Left lung (tissue), 10 donors: ENCODE measurements around the gene GLT6D1. TPM values are rescaled to one million over a fixed set of nuclear protein-coding genes. Genes with fewer than 3 reads are reported as not detected.

ENCODE experiments used
- ATAC-seq: fragments of 200-7000 bp; cut with Tn5 transposase; one replicate; pipeline ENCODE4 v1.9.1; 2020; ENCODE audit warnings: moderate library complexity
- DNase-seq, 4 donors: peaks; one replicate each; pipeline ENCODE4 v3.0.0-alpha.2; 2013 to 2020
- H3K27ac ChIP-seq, 2 donors: fragments of 200-600 bp; sonication (generic) in 1 of 2; one replicate each; pipeline versions ENCODE4 v1.5.0 to v1.8.0; 2020 to 2021
- H3K27me3 ChIP-seq, 2 donors: fragments of 200-600 bp; sonication (generic) in 1 of 2; one replicate each; pipeline versions ENCODE4 v1.5.0 to v1.8.0; 2020 to 2021
- H3K36me3 ChIP-seq, 2 donors: fragments of 200-600 bp; sonication (generic) in 1 of 2; one replicate each; pipeline versions ENCODE4 v1.5.0 to v1.8.0; 2020 to 2021
- H3K4me1 ChIP-seq, 2 donors: fragments of 200-600 bp; one replicate each; pipeline ENCODE4 v1.8.0; 2021
- H3K4me3 ChIP-seq, 2 donors: fragments of 200-600 bp; sonication (generic) in 1 of 2; one replicate each; pipeline versions ENCODE4 v1.5.0 to v1.8.0; 2020 to 2021; ENCODE audit warnings: mild to moderate bottlenecking in 1 of 2
- H3K9me3 ChIP-seq, 2 donors: fragments of 200-600 bp; sonication (generic) in 1 of 2; one replicate each; pipeline versions ENCODE4 v1.5.0 to v1.8.0; 2020 to 2021
- intact Hi-C, 2 donors: fragments of 100-400 bp; cut with DNase I; formaldehyde crosslinking; loops; one replicate each; pipeline versions ENCODE4 v1.11.2 to v1.14.2; 2022
- polyA plus RNA-seq, 6 donors: library from polyadenylated mRNA; unstranded; fragments of 120-200 nt; gene quantifications; one replicate each; pipeline ENCODE4 v1.2.1, GENCODE V29; 2013; ENCODE audit not compliant: insufficient read length in 6 of 6
- total RNA-seq, 2 donors: library from RNA; stranded (reverse); fragmentation: NEBNext Ultra II Directional; extraction: Animal tissue kit (Norgen Biotek cat#: 25700); gene quantifications; one replicate each; pipeline ENCODE4 v1.2.1, GENCODE V29; 2021
- TF ChIP-seq, protein P1 (sequence below), 2 donors: fragments of 200-600 bp; sonication (generic) in 1 of 2; IDR thresholded peaks; one replicate each; pipeline versions ENCODE4 v1.5.0 to v1.8.0; 2021; ENCODE audit warnings: antibody characterized with exemption in 2 of 2
- donor health status: DM: no; HTN: yes; CAD: no.
- donor health status: DM: no; HTN: no; CAD: no.

Gene GLT6D1
- total and polyA plus RNA-seq, 8 donors = not detected

DNA sequence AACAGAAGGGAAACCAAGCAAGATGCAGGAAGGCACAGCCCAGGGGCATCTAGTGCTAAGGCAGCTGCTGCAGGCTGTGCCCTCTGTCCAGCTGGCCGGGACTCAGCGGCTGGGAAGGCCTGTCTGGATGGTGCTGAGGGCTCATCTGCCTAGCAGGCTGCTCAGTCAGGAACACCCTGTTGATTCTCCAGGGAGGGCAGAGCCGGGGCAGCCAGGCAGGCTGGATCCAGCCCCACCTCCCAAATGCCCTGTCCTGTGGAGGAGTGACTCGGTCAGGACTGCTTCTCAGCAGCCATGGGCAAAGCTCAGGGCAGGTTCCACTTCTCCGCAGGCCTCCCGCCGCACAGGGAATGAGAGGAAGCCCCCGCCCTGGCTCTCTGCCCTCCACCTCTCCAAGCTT, 16.0 kb upstream of the GLT6D1 start:
- ATAC-seq (no peak), DNase-seq (no peak)
- intact Hi-C loops = no loop called here
- H3K9me3 ChIP-seq = no peaks in the 10 kb centered on the region
- H3K27me3 ChIP-seq = peaks cover 0 to 14% of the 10 kb centered on the region in 2 donors
- H3K27ac ChIP-seq = no peak overlapping the region
- no peaks in the 10 kb centered on the region for H3K4me1 ChIP-seq
- TF ChIP-seq, protein P1, sequence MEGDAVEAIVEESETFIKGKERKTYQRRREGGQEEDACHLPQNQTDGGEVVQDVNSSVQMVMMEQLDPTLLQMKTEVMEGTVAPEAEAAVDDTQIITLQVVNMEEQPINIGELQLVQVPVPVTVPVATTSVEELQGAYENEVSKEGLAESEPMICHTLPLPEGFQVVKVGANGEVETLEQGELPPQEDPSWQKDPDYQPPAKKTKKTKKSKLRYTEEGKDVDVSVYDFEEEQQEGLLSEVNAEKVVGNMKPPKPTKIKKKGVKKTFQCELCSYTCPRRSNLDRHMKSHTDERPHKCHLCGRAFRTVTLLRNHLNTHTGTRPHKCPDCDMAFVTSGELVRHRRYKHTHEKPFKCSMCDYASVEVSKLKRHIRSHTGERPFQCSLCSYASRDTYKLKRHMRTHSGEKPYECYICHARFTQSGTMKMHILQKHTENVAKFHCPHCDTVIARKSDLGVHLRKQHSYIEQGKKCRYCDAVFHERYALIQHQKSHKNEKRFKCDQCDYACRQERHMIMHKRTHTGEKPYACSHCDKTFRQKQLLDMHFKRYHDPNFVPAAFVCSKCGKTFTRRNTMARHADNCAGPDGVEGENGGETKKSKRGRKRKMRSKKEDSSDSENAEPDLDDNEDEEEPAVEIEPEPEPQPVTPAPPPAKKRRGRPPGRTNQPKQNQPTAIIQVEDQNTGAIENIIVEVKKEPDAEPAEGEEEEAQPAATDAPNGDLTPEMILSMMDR (IDR thresholded peaks at IDR 0.05) = no peak
- H3K36me3 ChIP-seq = no peaks in the 10 kb centered on the region
- H3K4me3 ChIP-seq = no peak overlapping the region

DNA sequence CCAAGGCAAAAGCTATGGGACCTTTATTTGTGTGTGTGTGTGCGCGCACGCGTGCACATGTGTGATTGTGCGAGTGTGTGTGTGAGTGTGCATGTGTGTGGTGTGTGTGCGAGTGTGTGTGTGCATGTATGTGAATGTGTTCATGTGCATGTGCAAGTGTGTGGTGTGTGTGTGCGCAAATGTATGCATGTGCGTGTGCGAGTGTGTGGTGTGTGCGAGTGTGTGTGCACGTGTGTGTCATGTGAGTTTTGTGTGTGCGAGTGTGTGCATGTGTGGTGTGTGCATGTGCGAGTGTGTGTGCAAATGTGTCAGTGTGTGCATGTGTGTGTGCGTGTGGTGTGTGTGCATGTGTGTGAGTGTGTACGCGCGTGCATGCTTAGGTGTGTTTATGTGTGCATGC, 11.1 kb upstream of the GLT6D1 start:
- ATAC-seq (no peak), DNase-seq (no peak)
- TF ChIP-seq, protein P1 (IDR thresholded peaks at IDR 0.05) = no peak
- intact Hi-C loops = no loop called here
- H3K27me3 ChIP-seq = peaks cover 0 to 5% of the 10 kb centered on the region in 2 donors
- no peak overlapping the region for H3K27ac ChIP-seq
- H3K9me3 ChIP-seq = peaks cover 0 to 39% of the 10 kb centered on the region in 2 donors
- H3K36me3 ChIP-seq = no peaks in the 10 kb centered on the region
- no peak overlapping the region for H3K4me3 ChIP-seq
- no peaks in the 10 kb centered on the region for H3K4me1 ChIP-seq

DNA sequence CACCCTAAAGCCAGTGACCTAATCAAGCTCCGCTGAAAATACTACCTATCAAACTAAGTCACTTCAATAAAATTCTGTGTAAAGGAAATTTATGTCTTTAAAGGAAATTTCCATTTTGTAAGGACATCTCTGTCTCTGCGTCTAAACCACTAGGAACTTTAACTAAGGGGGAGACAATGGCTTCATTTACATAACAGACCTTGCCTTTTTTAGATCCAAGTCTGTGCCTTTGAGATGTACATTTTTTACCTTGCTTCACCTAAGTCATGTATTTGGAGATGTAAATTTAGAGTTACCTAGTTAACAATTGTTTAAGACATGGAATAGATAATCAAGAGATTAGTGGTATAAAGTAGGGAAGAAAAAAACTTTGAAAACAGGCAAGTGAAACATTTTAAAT, 10.2 kb upstream of the GLT6D1 start:
- no peak for DNase-seq
- no peak for ATAC-seq
- no peaks in the 10 kb centered on the region for H3K36me3 ChIP-seq
- H3K4me1 ChIP-seq = no peaks in the 10 kb centered on the region
- TF ChIP-seq, protein P1 (IDR thresholded peaks at IDR 0.05) = no peak
- intact Hi-C loops = no loop called here
- no peak overlapping the region for H3K27ac ChIP-seq
- H3K9me3 ChIP-seq = peaks cover 0 to 48% of the 10 kb centered on the region in 2 donors
- no peak overlapping the region for H3K4me3 ChIP-seq
- H3K27me3 ChIP-seq = no peaks in the 10 kb centered on the region

DNA sequence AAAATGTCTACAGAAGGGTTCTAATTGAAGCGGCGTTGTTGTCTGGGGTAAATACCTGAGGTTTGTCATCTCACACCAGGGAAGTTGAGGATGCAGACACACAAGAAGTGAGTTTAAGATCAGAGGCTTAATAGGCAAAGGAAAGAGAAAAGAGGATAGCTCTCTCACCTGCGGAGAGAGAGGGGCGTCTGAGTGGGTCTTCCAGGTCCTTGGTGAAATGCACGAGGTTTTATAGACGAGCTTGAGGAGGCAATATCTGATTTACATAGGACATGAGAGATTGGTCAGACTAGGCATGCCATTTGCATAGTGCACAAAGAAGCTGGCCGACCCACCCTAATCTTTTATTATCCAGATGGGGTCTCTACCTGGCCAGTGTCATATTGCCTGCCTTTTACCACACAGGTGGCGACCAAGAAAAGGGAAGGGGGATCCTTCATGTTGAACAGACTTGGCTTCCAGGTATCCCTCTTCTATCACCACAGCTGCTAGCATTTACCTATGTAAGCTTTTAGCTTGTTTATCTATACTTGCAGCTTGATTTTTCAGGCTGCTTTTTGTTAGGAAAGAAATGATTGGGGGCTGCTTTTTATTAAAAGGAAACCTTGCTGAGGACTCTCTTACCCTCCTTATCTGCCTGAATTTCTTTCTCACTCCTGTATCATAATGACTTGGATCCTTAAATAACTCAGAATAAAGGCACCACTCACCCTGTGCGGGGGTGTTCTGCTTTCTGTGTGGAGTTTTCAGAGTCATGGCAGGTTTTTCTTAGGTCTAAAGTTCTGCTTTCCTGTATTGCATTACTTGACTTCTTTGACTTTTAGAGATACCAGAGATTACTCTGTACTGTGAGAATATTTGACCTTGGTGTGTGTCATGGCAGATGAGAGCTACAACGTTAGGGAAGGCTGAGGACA, 9.4 kb upstream of the GLT6D1 start:
- peaks cover 0 to 56% of the 10 kb centered on the region in 2 donors for H3K9me3 ChIP-seq
- no peak overlapping the region for H3K27ac ChIP-seq
- DNase-seq (no peak), ATAC-seq (no peak)
- intact Hi-C loops = no loop called here
- TF ChIP-seq, protein P1 (IDR thresholded peaks at IDR 0.05) = no peak
- H3K27me3 ChIP-seq = no peaks in the 10 kb centered on the region
- H3K36me3 ChIP-seq = no peaks in the 10 kb centered on the region
- no peaks in the 10 kb centered on the region for H3K4me1 ChIP-seq
- H3K4me3 ChIP-seq = no peak overlapping the region

DNA sequence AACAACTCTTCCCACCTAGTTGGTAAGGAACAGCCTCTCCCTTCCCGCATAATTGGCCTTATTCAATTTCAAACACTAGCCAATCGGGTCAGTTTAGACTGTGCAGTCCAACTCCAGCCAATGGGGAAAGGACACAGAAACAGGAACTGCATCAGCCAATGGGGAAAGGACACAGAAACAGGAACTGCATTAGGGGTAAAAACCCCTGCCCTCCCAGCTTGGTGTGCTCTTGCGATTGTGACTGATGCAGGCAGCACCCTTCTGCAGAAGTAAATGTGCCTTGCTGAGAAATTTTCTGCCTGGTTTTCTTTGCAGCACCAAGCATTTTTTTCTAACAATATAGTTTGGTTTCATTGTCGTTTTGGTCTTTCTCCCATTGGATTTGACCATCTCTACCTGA, 8.5 kb upstream of the GLT6D1 start:
- H3K27ac ChIP-seq = no peak overlapping the region
- TF ChIP-seq, protein P1 (IDR thresholded peaks at IDR 0.05) = no peak
- no peaks in the 10 kb centered on the region for H3K36me3 ChIP-seq
- intact Hi-C loops = no loop called here
- H3K4me1 ChIP-seq = no peaks in the 10 kb centered on the region
- H3K9me3 ChIP-seq = peaks cover 0 to 57% of the 10 kb centered on the region in 2 donors
- no peak for ATAC-seq
- DNase-seq = no peak
- H3K27me3 ChIP-seq = no peaks in the 10 kb centered on the region
- H3K4me3 ChIP-seq = no peak overlapping the region
